SK-N-SH treated with all-trans-retinoic acid at 6 μM for 48 hours (cell line): ENCODE measurements around the gene RAB11FIP3.

Experiments
- ATAC-seq: fragments of 200-7000 bp; cut with Tn5 transposase; 3 replicates; pipeline ENCODE4 v1.9.1; 2020; ENCODE audit warnings: mild to moderate bottlenecking, moderate library complexity
- ARNTL ChIP-seq: fragments of 450-650 bp; formaldehyde crosslinking; IDR thresholded peaks from 2 replicates; pipeline ENCODE4 v1.5.0; 2020; ENCODE audit warnings: low read depth, mild to moderate bottlenecking, moderate library complexity, borderline replicate concordance
- BACH2 ChIP-seq: fragments of 250-450 bp; sonication (Bioruptor Pico); IDR thresholded peaks from 2 replicates; pipeline ENCODE4 v1.9.0; 2021; ENCODE audit warnings: mild to moderate bottlenecking, borderline replicate concordance
- CREB5 ChIP-seq: fragments of 250-450 bp; sonication (Bioruptor Pico); IDR thresholded peaks from 2 replicates; pipeline ENCODE4 v1.5.1; 2020; ENCODE audit warnings: low read depth, mild to moderate bottlenecking, moderate library complexity
- CSDC2 ChIP-seq: fragments of 250-450 bp; sonication (Bioruptor Pico); IDR thresholded peaks from 2 replicates; pipeline ENCODE4 v1.5.0; 2020; ENCODE audit warnings: mild to moderate bottlenecking, moderate library complexity
- CSRNP3 ChIP-seq: fragments of 250-450 bp; sonication (Bioruptor Pico); IDR thresholded peaks from 2 replicates; pipeline ENCODE4 v1.5.1; 2021; ENCODE audit warnings: mild to moderate bottlenecking, moderate library complexity
- ESRRG ChIP-seq: fragments of 250-450 bp; sonication (Bioruptor Pico); IDR thresholded peaks from 2 replicates; pipeline ENCODE4 v1.6.1; 2021; ENCODE audit warnings: mild to moderate bottlenecking
- GLIS3 ChIP-seq: fragments of 250-450 bp; sonication (Bioruptor Pico); IDR thresholded peaks from 2 replicates; pipeline ENCODE4 v1.5.0; 2020; ENCODE audit warnings: mild to moderate bottlenecking, moderate library complexity
- ISL1 ChIP-seq: fragments of 250-450 bp; sonication (Bioruptor Pico); IDR thresholded peaks from 2 replicates; pipeline ENCODE4 v2.1.2; 2022; ENCODE audit warnings: mild to moderate bottlenecking, moderate library complexity
- OSR1 ChIP-seq: fragments of 250-450 bp; sonication (Bioruptor Pico); IDR thresholded peaks from 2 replicates; pipeline ENCODE4 v1.8.0; 2022; ENCODE audit warnings: moderate library complexity, mild to moderate bottlenecking, inconsistent platforms
- PATZ1 ChIP-seq: fragments of 250-450 bp; sonication (Bioruptor Pico); IDR thresholded peaks from 2 replicates; pipeline ENCODE4 v1.8.0; 2020; ENCODE audit warnings: mild to moderate bottlenecking, moderate library complexity, borderline replicate concordance
- POU6F1 ChIP-seq: fragments of 250-450 bp; sonication (Bioruptor Pico); IDR thresholded peaks from 2 replicates; pipeline ENCODE4 v1.8.0; 2021; ENCODE audit warnings: low read depth, mild to moderate bottlenecking, moderate library complexity, borderline replicate concordance
- PPARA ChIP-seq: fragments of 250-450 bp; sonication (Bioruptor Pico); IDR thresholded peaks from 2 replicates; pipeline ENCODE4 v1.5.0; 2020; ENCODE audit warnings: mild to moderate bottlenecking, borderline replicate concordance
- RARB ChIP-seq: fragments of 250-450 bp; sonication (Bioruptor Pico); IDR thresholded peaks from 2 replicates; pipeline ENCODE4 v1.8.0; 2021; ENCODE audit warnings: mild to moderate bottlenecking, moderate library complexity
- SNAI2 ChIP-seq: fragments of 250-450 bp; sonication (Bioruptor Pico); IDR thresholded peaks from 2 replicates; pipeline ENCODE4 v1.5.0; 2020; ENCODE audit warnings: mild to moderate bottlenecking, moderate library complexity
- TCF4 ChIP-seq: fragments of 250-450 bp; sonication (Bioruptor Pico); IDR thresholded peaks from 2 replicates; pipeline ENCODE4 v1.8.0; 2021; ENCODE audit warnings: mild to moderate bottlenecking, moderate library complexity, borderline replicate concordance
- TOX ChIP-seq: fragments of 250-450 bp; sonication (Bioruptor Pico); IDR thresholded peaks from 2 replicates; pipeline ENCODE4 v1.8.0; 2021; ENCODE audit warnings: mild to moderate bottlenecking, moderate library complexity, borderline replicate concordance
- TSHZ2 ChIP-seq: fragments of 250-450 bp; sonication (Bioruptor Pico); IDR thresholded peaks from 2 replicates; pipeline ENCODE4 v1.5.0; 2020; ENCODE audit warnings: mild to moderate bottlenecking, moderate library complexity
- ZC3H10 ChIP-seq: fragments of 250-450 bp; sonication (Bioruptor Pico); IDR thresholded peaks from 2 replicates; pipeline ENCODE4 v1.5.1; 2021; ENCODE audit warnings: mild to moderate bottlenecking, moderate library complexity
- ZFP3 ChIP-seq: fragments of 250-450 bp; sonication (Bioruptor Pico); IDR thresholded peaks from 2 replicates; pipeline ENCODE4 v1.5.0; 2020; ENCODE audit warnings: mild to moderate bottlenecking, moderate library complexity
- ZFP30 ChIP-seq: fragments of 450-650 bp; formaldehyde crosslinking; IDR thresholded peaks from 2 replicates; pipeline ENCODE4 v1.5.0; 2022; ENCODE audit warnings: mild to moderate bottlenecking, moderate library complexity
- ZNF565 ChIP-seq: fragments of 450-650 bp; formaldehyde crosslinking; conservative IDR thresholded peaks from 2 replicates; pipeline ENCODE4 v1.5.0; 2020; ENCODE audit warnings: low read depth, mild to moderate bottlenecking, moderate library complexity
- ZNF70 ChIP-seq: fragments of 450-650 bp; formaldehyde crosslinking; IDR thresholded peaks from 2 replicates; pipeline ENCODE4 v1.5.0; 2020; ENCODE audit warnings: mild to moderate bottlenecking, moderate library complexity

The RAB11FIP3 gene

GRCh38 chr16:543301-544164 lies 118.1 kb downstream of the RAB11FIP3 start:
- ATAC-seq: no peak
- TF ChIP-seq OSR1 (CRISPR knock-in tag): no peak
- TF ChIP-seq CREB5 (CRISPR knock-in tag): no peak
- TF ChIP-seq SNAI2 (CRISPR knock-in tag): no peak
- TF ChIP-seq TSHZ2 (CRISPR knock-in tag): no peak
- TF ChIP-seq ZNF565 (CRISPR knock-in tag): no peak
- TF ChIP-seq CSDC2 (CRISPR knock-in tag): no peak
- TF ChIP-seq ZNF70 (CRISPR knock-in tag): no peak
- no peak for TF ChIP-seq PPARA (CRISPR knock-in tag)
- no peak for TF ChIP-seq ZFP30 (CRISPR knock-in tag)
- TF ChIP-seq TOX: no peak
- TF ChIP-seq ARNTL: no peak
- no peak for TF ChIP-seq ESRRG (CRISPR knock-in tag)
- TF ChIP-seq BACH2 (CRISPR knock-in tag): no peak
- TF ChIP-seq PATZ1 (CRISPR knock-in tag): no peak
- no peak for TF ChIP-seq TCF4
- no peak for TF ChIP-seq ZFP3 (CRISPR knock-in tag)
- no peak for TF ChIP-seq ZC3H10 (CRISPR knock-in tag)
- TF ChIP-seq ISL1 (CRISPR knock-in tag): no peak
- no peak for TF ChIP-seq RARB (CRISPR knock-in tag)

GRCh38 chr16:544517-544916 lies 119.1 kb downstream of the RAB11FIP3 start:
- ATAC-seq: no peak
- TF ChIP-seq CSRNP3 (CRISPR knock-in tag): no peak
- TF ChIP-seq TCF4: no peak
- TF ChIP-seq GLIS3: no peak
- TF ChIP-seq ISL1 (CRISPR knock-in tag): no peak
- TF ChIP-seq POU6F1 (CRISPR knock-in tag): no peak
- TF ChIP-seq ZC3H10 (CRISPR knock-in tag): no peak
- no peak for TF ChIP-seq RARB (CRISPR knock-in tag)
- TF ChIP-seq PPARA (CRISPR knock-in tag): no peak
- no peak for TF ChIP-seq BACH2 (CRISPR knock-in tag)
- TF ChIP-seq OSR1 (CRISPR knock-in tag): no peak
- no peak for TF ChIP-seq ESRRG (CRISPR knock-in tag)
- TF ChIP-seq ZNF70 (CRISPR knock-in tag): no peak
- no peak for TF ChIP-seq TOX
- no peak for TF ChIP-seq SNAI2 (CRISPR knock-in tag)
- TF ChIP-seq ZFP3 (CRISPR knock-in tag): no peak
- no peak for TF ChIP-seq ARNTL
- TF ChIP-seq CREB5 (CRISPR knock-in tag): no peak
- no peak for TF ChIP-seq PATZ1 (CRISPR knock-in tag)
- TF ChIP-seq ZNF565 (CRISPR knock-in tag): no peak
